GM18508 (cell line): ENCODE data around the gene STX11.

Experiments used
- ATAC-seq: cut with Tn5 transposase; IDR thresholded peaks from one replicate; pipeline ENCODE4 v1.9.1; 2021; ENCODE audit warnings: moderate number of reproducible peaks; ENCODE audit not compliant: insufficient read depth, unreplicated experiment

STX11 gene

GRCh38 chr6:144140867-144141266 is 9.4 kb upstream of the STX11 start:
- peak; percentile 58 for ATAC-seq

- ATAC-seq = no peak
These were observed 8.8 kb upstream of the STX11 start for GRCh38 chr6:144141470-144141869.

GRCh38 chr6:144143106-144143505 is 7.2 kb upstream of the STX11 start:
- no peak for ATAC-seq

GRCh38 chr6:144143878-144144277 is 6.4 kb upstream of the STX11 start:
- ATAC-seq = no peak

- no peak for ATAC-seq
These were observed 5.3 kb upstream of the STX11 start for GRCh38 chr6:144144996-144145395.

- no peak for ATAC-seq
These were observed 4.8 kb upstream of the STX11 start for GRCh38 chr6:144145541-144145940.

- ATAC-seq = no peak
These were observed 1.4 kb upstream of the STX11 start for GRCh38 chr6:144148886-144149285.

- ATAC-seq = no peak
These were observed 791 bp upstream of the STX11 start for GRCh38 chr6:144149558-144149893.

GRCh38 chr6:144150710-144151657 is 667 bp downstream of the STX11 start:
- peak; percentile 46 for ATAC-seq

GRCh38 chr6:144152334-144152900 is 2.1 kb downstream of the STX11 start:
- no peak for ATAC-seq

GRCh38 chr6:144153260-144153659 is 2.9 kb downstream of the STX11 start:
- ATAC-seq = no peak

- no peak for ATAC-seq
These were observed 3.7 kb downstream of the STX11 start for GRCh38 chr6:144153971-144154370.

- peak; percentile 44 for ATAC-seq
These were observed 5.2 kb downstream of the STX11 start for GRCh38 chr6:144155529-144155928.

GRCh38 chr6:144156338-144156737 is 6.0 kb downstream of the STX11 start:
- no peak for ATAC-seq

GRCh38 chr6:144156991-144157390 is 6.7 kb downstream of the STX11 start:
- no peak for ATAC-seq

- ATAC-seq = no peak
These were observed 7.8 kb downstream of the STX11 start for GRCh38 chr6:144158133-144158532.

- no peak for ATAC-seq
These were observed 8.9 kb downstream of the STX11 start for GRCh38 chr6:144159223-144159622.

GRCh38 chr6:144159742-144160141 is 9.4 kb downstream of the STX11 start:
- no peak for ATAC-seq

- ATAC-seq = no peak
These were observed 10.2 kb downstream of the STX11 start for GRCh38 chr6:144160431-144161005.

GRCh38 chr6:144161975-144162374 is 11.7 kb downstream of the STX11 start:
- no peak for ATAC-seq

- ATAC-seq = no peak
These were observed 12.7 kb downstream of the STX11 start for GRCh38 chr6:144162977-144163376.
